Measurements from ENCODE around the gene KCNK1. TPM values are rescaled to one million over a fixed set of nuclear protein-coding genes. Genes with fewer than 3 reads are reported as not detected.

Gene KCNK1
- total and polyA plus RNA-seq, 2 of the 13 experiments (the other 11 are each of a cell fraction or from before 2014, with no cell fraction given) = not detected

DNA sequence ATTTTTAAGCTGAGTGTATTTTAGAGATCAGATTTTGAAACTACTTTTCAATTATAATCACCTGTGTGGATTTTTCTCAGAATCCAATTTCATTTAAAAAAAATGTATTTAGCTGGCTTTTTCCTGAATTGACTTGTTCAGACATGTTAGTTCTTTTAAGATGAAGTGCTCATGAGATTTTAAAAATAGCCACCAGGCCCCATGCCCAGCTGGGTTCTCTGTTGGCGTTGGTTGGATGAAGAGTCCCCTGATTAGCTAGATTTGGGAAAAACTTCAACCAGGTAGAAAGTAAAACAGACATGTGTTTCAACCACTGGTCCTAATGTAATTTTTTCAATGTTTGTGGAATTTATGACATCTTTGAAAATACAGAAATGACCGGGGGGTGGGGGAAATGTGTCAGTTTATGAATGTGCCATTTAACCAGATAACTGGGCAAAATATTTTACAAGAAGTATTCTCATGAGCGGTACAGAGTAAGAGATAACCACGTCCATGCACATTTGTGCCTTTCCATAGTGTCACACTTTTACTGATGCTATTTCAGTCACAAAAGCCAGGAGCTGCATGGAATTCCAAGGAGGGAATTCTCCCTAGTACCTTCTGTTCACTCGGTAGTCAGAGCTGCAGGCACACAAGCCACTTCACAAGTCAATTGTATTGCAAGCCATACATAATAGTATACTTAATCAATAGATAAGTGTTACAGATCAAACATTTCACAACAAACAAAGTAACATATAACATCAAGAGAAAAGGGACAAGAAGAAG is 51.1 kb downstream of the KCNK1 start:
- Histone ChIP-seq H3K27ac (ENCODE audit: extremely low read length, insufficient read depth, low read length) (no peak overlapping the region), H3K9ac (ENCODE audit: insufficient read depth, low read depth, low read length) (no peak overlapping the region), H4K20me1 (ENCODE audit: insufficient read depth, low read length) (no peaks in the 10 kb centered on the region), H3K4me2 (ENCODE audit: low read depth, low read length) (no peak overlapping the region), H3K79me2 (ENCODE audit: insufficient read depth, low read length) (no peaks in the 10 kb centered on the region), H3K36me3 (replicated peaks in 1 of 2; ENCODE audit: control insufficient read depth in 1 of 2, insufficient read depth in 2 of 2, low read length in 2 of 2) (no peaks in the 10 kb centered on the region), H2AFZ (ENCODE audit: low read length) (no peak overlapping the region), H3K4me3 (replicated peaks in 1 of 3; ENCODE audit: insufficient read depth in 1 of 3, low read depth in 2 of 3, low read length in 3 of 3) (no peak overlapping the region), H3K27me3 (ENCODE audit: control insufficient read depth in 1 of 2, insufficient read depth in 2 of 2, low read length in 2 of 2) (no peaks in the 10 kb centered on the region), H3K9me3 (ENCODE audit: low read length) (no peaks in the 10 kb centered on the region), H3K4me1 (ENCODE audit: insufficient read depth, low read length) (no peaks in the 10 kb centered on the region)
- WGBS (ENCODE audit: low lambda C conversion rate) = 16% methylated on average over 5 of the region's 5 CpGs
- ChIA-PET POLR2A (no interaction called here), CTCF (ENCODE audit: low intra/inter-chr PET ratio, low total read pairs) (no interaction called here)
- TF ChIP-seq, protein P1, sequence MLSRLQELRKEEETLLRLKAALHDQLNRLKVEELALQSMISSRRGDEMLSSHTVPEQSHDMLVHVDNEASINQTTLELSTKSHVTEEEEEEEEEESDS (CRISPR knock-in tag; IDR thresholded peaks at IDR 0.05; ENCODE audit: borderline replicate concordance) = no peak
- TF ChIP-seq ZNF232 (CRISPR knock-in tag; IDR thresholded peaks at IDR 0.05; ENCODE audit: borderline replicate concordance) (no peak), TSC22D2 (CRISPR knock-in tag; IDR thresholded peaks at IDR 0.05; ENCODE audit: borderline replicate concordance) (no peak), AGO1 (IDR thresholded peaks at IDR 0.05; ENCODE audit: low read depth, low read length, poor library complexity, severe bottlenecking) (no peak), REL (CRISPR knock-in tag; conservative IDR thresholded peaks at IDR 0.05) (no peak), SUZ12 (IDR thresholded peaks at IDR 0.05; ENCODE audit: low read depth, low read length) (no peak), ZNF891 (CRISPR knock-in tag; IDR thresholded peaks at IDR 0.05) (no peak), ZNF337 (CRISPR knock-in tag; IDR thresholded peaks at IDR 0.05; ENCODE audit: borderline replicate concordance, low read depth) (no peak), MIER3 (CRISPR knock-in tag; IDR thresholded peaks at IDR 0.05; ENCODE audit: borderline replicate concordance) (no peak), BORCS8-MEF2B (CRISPR knock-in tag; IDR thresholded peaks at IDR 0.05) (no peak), ZNF569 (CRISPR knock-in tag; IDR thresholded peaks at IDR 0.05; ENCODE audit: borderline replicate concordance) (no peak), HMGA1 (CRISPR knock-in tag; conservative IDR thresholded peaks at IDR 0.05) (no peak), ZNF251 (CRISPR knock-in tag; IDR thresholded peaks at IDR 0.05) (no peak), ZNF431 (CRISPR knock-in tag; IDR thresholded peaks at IDR 0.05; ENCODE audit: borderline replicate concordance, low read depth) (no peak), NAIF1 (CRISPR knock-in tag; IDR thresholded peaks at IDR 0.05; ENCODE audit: borderline replicate concordance) (no peak)
- TF ChIP-seq, protein P2, sequence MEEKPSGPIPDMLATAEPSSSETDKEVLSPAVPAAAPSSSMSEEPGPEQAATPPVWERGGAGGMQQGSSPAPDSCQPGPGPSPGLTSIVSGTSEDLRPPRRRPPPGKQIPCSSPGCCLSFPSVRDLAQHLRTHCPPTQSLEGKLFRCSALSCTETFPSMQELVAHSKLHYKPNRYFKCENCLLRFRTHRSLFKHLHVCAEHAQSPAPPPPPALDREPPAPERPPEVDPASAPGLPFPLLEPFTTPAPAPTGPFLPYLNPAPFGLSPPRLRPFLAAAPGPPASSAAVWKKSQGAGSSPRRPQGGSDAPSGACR (CRISPR knock-in tag; IDR thresholded peaks at IDR 0.05) = no peak
- TF ChIP-seq, protein P3, sequence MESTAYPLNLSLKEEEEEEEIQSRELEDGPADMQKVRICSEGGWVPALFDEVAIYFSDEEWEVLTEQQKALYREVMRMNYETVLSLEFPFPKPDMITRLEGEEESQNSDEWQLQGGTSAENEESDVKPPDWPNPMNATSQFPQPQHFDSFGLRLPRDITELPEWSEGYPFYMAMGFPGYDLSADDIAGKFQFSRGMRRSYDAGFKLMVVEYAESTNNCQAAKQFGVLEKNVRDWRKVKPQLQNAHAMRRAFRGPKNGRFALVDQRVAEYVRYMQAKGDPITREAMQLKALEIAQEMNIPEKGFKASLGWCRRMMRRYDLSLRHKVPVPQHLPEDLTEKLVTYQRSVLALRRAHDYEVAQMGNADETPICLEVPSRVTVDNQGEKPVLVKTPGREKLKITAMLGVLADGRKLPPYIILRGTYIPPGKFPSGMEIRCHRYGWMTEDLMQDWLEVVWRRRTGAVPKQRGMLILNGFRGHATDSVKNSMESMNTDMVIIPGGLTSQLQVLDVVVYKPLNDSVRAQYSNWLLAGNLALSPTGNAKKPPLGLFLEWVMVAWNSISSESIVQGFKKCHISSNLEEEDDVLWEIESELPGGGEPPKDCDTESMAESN (CRISPR knock-in tag; conservative IDR thresholded peaks at IDR 0.05) = no peak
- TF ChIP-seq, protein P4, sequence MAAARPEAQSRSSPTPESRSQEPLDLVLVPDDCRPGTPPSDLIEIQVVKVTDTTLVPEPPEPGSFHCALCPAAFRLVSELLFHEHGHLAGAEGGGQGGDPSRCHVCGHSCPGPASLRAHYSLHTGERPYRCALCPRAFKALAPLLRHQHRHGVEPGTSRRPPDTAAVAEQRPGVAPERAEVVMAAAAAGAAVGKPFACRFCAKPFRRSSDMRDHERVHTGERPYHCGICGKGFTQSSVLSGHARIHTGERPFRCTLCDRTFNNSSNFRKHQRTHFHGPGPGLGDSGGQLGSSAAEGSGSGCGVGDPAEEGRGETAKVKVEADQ (CRISPR knock-in tag; IDR thresholded peaks at IDR 0.05; ENCODE audit: borderline replicate concordance) = no peak
- BruUV-seq (replicated peaks) = no TSS peak
- intact Hi-C loops (cut with micrococcal nuclease; ENCODE audit: unreplicated experiment) = no loop called here
- in situ Hi-C loops (cut with HindIII; ENCODE audit: extremely low pct_ligation_motif_present, low pct_unique_long_range_greater_than_20kb) = no loop called here
- no peak for ATAC-seq
- FAIRE-seq = no peak
- DNase-seq (ENCODE audit: low spot score) = no peak
